Right ventricle myocardium superior (tissue), 1 donor: ENCODE data around the gene GCNA. TPM values are rescaled to one million over a fixed set of nuclear protein-coding genes. Genes with fewer than 3 reads are reported as not detected.
"Not testable (repeated sequence)": the region's sequence is repeated elsewhere in the genome, so short reads cannot be mapped to it uniquely, and the experiment has no call there.

Experiments used
- ATAC-seq: fragments of 200-7000 bp; cut with Tn5 transposase; one replicate; pipeline ENCODE4 v1.9.1; 2020; ENCODE audit warnings: mild to moderate bottlenecking; ENCODE audit not compliant: poor library complexity
- DNase-seq: peaks from one replicate; pipeline ENCODE4 v3.0.0-alpha.2; 2020
- intact Hi-C: fragments of 100-400 bp; cut with DNase I; formaldehyde crosslinking; loops from one replicate; pipeline ENCODE4 v1.11.2; 2022
- total RNA-seq: library from RNA; stranded (reverse); fragmentation: NEBNext Ultra II Directional; extraction: Animal tissue kit (Norgen Biotek cat#: 25700); gene quantifications from one replicate; pipeline ENCODE4 v1.2.1, GENCODE V29; 2021
- donor health status: DM: no; HTN: yes; CAD: no; lungs with severe emphysema.

Gene GCNA
- total RNA-seq, 1 donor from 2014 or later, result 2.2 TPM

DNA sequence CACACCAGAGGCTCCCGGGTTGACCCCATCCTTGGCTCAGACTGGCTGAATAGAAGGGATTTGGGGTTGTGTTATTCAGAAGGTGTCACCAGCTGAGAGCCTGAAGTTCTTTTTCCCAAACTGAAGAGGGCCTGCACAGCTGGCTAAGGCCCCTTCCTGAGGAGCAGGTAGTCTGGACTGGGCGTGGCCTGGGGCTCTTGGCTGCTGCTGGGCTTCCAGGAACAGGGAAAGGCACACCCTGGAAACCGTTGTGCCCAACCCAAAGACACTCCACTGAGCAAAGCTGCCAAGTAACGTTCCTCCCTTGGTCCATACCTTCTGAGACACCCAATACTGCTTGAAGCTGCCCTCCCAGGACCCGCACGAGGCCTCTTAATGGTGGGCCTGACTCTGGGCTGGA lies 48.3 kb downstream of the GCNA start:
- intact Hi-C loops, result no loop called here
- ATAC-seq (no peak), DNase-seq (no peak)

- intact Hi-C loops, result no loop called here
- DNase-seq, result no peak
- ATAC-seq, result no peak
These were observed 49.6 kb downstream of the GCNA start for GRCh38 chrX:71627588-71628404.

GRCh38 chrX:71629467-71629866 lies 51.2 kb downstream of the GCNA start:
- ATAC-seq (no peak), DNase-seq (no peak)
- intact Hi-C loops, result no loop called here

GRCh38 chrX:71632923-71633657 lies 54.9 kb downstream of the GCNA start:
- DNase-seq, result no peak
- peak; percentile 34 for ATAC-seq
- intact Hi-C loops, result no loop called here

- intact Hi-C loops, result no loop called here
- DNase-seq (peak; percentile 69), ATAC-seq (peak; percentile 89)
These were observed 56.1 kb downstream of the GCNA start for GRCh38 chrX:71634366-71634765.

DNA sequence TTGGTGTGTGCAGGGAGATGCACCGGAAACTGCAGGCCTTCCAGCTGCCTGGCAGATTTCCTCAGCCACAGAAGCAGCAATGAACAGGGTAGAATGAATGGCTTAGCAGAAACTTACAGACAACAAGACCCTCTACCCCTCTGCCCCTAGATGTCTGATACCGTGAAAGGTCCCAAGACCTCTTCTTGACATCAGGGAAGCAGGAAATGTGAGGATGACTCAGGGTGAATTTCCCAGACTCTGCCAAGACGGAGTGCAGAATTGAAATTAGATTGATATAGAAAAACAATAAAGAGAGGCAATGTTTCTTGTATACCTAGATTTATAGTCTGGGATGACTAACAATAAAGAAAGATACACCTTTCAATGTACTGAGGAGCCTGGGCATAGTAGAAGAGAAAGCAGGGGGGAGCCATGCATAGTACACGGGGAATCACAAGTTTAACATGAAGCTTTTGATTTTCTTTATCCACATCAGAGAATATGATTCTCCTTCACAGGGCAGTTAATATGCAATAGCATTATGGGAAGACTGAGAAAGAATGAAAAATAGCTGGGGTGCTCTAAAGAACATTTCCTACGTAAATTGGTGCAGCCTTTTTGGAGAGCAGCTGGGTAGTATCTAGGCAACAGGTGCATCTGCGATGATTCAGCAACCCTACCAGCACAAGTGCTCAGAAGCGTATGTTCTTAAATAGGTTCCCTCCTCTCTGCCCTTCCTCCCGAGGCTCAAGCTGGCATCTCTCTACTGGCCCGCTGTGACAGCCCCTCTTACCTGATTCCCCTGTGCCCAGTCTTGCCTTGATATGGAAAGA lies 58.4 kb downstream of the GCNA start:
- intact Hi-C loops, result no loop called here
- ATAC-seq (peak; percentile 63), DNase-seq (no peak)

DNA sequence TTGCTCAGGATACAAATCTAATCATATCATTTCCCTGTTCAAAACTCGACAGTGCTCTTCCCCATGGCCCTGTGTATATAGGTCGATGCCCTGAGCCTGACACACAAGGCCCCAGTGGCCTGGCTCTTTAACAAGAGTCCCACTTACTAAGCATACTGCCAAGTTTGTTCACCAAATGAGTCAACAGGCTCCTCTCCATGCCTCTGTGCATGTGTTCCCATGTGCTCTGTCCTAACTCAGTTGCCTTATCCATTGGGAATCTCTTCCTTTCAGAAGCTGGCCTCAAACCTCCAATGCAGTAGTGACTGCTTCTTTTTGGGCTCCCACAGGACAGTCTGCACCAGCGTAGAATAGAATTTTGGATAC lies 59.0 kb downstream of the GCNA start:
- ATAC-seq (peak; percentile 18), DNase-seq (no peak)
- intact Hi-C loops, result no loop called here

- ATAC-seq (no peak), DNase-seq (no peak)
- intact Hi-C loops, result no loop called here
These were observed 59.6 kb downstream of the GCNA start for GRCh38 chrX:71637848-71638247.

GRCh38 chrX:71638409-71638808 lies 60.2 kb downstream of the GCNA start:
- intact Hi-C loops, result no loop called here
- ATAC-seq (no peak), DNase-seq (no peak)

DNA sequence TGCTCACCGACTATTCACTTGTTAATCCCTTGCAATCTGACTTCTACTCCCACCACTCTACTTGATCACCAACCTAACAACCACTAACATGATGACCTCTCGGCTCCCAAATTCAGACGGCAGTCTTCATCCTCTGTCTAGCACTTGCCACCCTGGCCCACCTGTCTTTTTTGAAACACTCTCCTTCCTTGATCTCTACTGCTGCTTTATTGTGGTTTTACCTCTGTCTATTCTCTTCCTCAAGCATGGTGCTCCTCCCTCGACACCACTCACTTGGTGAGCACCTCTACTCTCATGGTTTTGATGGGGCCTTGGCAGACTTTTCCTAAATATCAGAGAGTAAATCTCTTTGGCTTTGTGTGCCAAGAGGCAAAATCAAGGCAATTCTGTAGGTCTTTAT lies 61.8 kb downstream of the GCNA start:
- intact Hi-C loops, result no loop called here
- DNase-seq (no peak), ATAC-seq (no peak)

GRCh38 chrX:71644406-71644805 lies 66.2 kb downstream of the GCNA start:
- ATAC-seq, intact Hi-C loops, DNase-seq: not testable (repeated sequence)

GRCh38 chrX:71650333-71650969 lies 72.2 kb downstream of the GCNA start:
- intact Hi-C loops, result no loop called here
- ATAC-seq (peak; percentile 79), DNase-seq (no peak)

GRCh38 chrX:71652405-71652804 lies 74.2 kb downstream of the GCNA start:
- DNase-seq, result no peak
- intact Hi-C loops, result no loop called here
- ATAC-seq, result peak; percentile 51

GRCh38 chrX:71653344-71653743 lies 75.1 kb downstream of the GCNA start:
- DNase-seq (no peak), ATAC-seq (no peak)
- intact Hi-C loops, result no loop called here

DNA sequence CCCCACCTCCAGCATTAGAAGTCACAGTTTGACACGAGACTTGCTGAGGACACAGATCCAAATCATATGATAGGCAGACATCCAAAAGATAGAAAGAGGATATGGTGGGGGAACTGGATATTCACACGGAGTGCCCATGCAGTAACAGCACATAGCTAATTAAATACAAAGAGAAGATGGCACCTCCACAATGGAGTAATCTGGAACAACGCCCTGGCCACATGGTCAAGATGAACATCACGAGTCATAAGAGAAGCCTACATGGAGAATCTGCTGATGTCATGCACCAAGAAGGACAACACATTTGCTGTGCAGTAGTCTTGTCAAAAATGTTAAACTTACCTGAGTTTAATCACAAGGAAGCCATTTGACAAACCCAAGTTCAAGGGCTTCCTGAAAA lies 79.0 kb downstream of the GCNA start:
- DNase-seq (no peak), ATAC-seq (no peak)
- intact Hi-C loops, result no loop called here

- intact Hi-C loops, result no loop called here
- ATAC-seq (no peak), DNase-seq (no peak)
These were observed 81.1 kb downstream of the GCNA start for GRCh38 chrX:71659342-71659741.

DNA sequence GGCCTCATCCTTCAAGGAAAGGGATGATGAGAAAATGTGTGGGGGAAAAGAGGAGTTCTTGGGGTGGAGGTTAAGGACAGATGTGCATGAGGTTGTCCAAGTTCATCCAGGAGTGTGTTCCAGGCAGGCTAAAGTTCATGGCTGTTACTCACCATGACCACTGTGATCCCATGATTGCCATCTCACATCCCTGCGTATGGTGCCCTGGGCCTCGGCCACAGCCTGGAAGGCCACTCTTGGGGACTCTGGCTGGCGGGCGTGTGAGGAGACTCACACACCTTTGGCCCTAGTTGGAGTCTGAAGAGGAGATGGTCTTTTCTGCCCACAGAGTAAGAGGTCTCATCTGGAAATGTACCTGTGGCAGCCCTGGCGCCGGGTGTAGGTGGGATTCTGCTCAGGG lies 81.7 kb downstream of the GCNA start:
- ATAC-seq (no peak), DNase-seq (no peak)
- intact Hi-C loops, result no loop called here

DNA sequence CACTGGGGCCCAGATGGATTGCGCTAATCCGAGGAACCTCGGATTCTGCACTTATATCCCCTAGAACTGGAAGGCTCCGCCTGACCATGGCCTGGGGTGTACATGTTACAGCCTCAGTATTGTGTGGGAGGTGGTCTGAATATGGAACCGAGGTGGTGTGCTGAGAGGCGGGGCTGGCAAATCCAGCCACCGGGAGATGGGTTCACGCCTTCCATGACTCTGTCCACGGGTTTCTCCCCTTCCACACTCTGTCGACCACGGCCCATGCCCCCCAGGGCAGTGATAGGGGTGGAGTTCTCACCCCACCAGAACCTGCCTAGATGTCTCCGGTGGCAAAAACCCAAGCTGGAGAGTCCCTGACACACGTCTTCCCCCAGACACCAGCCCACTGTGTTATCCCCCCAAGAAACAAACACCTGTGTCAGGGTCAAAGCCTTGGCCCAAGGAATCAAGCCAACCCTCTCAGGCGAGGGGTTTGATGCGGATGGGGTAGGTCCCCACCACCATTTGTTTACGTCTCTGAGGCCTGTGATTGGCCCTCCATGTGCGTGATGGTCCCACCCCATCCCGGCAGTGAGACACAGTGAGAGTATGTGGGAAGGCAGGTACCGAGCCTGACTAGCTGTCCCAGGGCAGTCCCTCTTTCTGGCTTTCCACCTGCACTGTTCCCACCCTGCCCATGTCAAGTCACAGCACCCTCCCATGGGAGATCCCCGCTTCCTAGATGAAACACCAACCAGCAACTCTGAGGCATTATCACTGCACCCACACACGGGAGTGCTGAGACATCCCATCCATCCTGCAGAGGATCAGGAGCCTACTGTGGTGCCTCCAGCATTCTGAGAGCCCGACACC lies 82.6 kb downstream of the GCNA start:
- DNase-seq (no peak), ATAC-seq (no peak)
- intact Hi-C loops, result no loop called here
